ENCODE measurements around the gene PPP2R5E.

- no peak for TF ChIP-seq CTCF (IDR thresholded peaks at IDR 0.05)
- TF ChIP-seq POLR2A (IDR thresholded peaks at IDR 0.05), result no peak
Observed at GRCh38 chr14:63573581-63573980, 30.4 kb upstream of the PPP2R5E start.

Measured in testis (tissue), 2 donors.